NT2/D1 (cell line): ENCODE measurements around the gene ING5.

Source experiments
- SUZ12 ChIP-seq: IDR thresholded peaks from 2 replicates; pipeline ENCODE4 v1.6.1; 2011; ENCODE audit not compliant: insufficient read length, insufficient read depth; ENCODE audit errors: extremely low read depth
- YY1 ChIP-seq: IDR thresholded peaks from 2 replicates; pipeline ENCODE4 v1.6.1; 2011; ENCODE audit not compliant: insufficient read length, insufficient read depth

- TF ChIP-seq YY1 (no peak), SUZ12 (no peak)
Observed at GRCh38 chr2:241680044-241680443, 21.8 kb upstream of the ING5 start.
